HepG2 (cell line): ENCODE measurements around the gene DKKL1. TPM values are rescaled to one million over a fixed set of nuclear protein-coding genes. Genes with fewer than 3 reads are reported as not detected.
A peak's percentile ranks its signal among the peaks of the same experiment; 100 is the strongest.

Experiments
- ASH2L ChIP-seq: fragments of 300-600, 200-600 bp; sonication (generic); IDR thresholded peaks from 2 replicates; pipeline ENCODE4 v1.7.0; 2017; ENCODE audit warnings: low read depth, mild to moderate bottlenecking, moderate library complexity, mixed read lengths, low read length; ENCODE audit not compliant: insufficient read length
- CCAR2 ChIP-seq: fragments of 200-400 bp; formaldehyde crosslinking; optimal IDR thresholded peaks from 2 replicates; pipeline ENCODE3; 2018; ENCODE audit warnings: low read depth, mild to moderate bottlenecking, low read length, moderate library complexity
- HNF1B ChIP-seq: sonication (generic); formaldehyde crosslinking; IDR thresholded peaks from 2 replicates; pipeline ENCODE4 v1.5.1; 2020; ENCODE audit warnings: mild to moderate bottlenecking, moderate library complexity, missing genetic modification reagents
- HNRNPK ChIP-seq: fragments of 200-400 bp; formaldehyde crosslinking; IDR thresholded peaks from 2 replicates; pipeline ENCODE4 v1.6.1; 2018; ENCODE audit warnings: low read length, low read depth, moderate library complexity, mild to moderate bottlenecking; ENCODE audit not compliant: poor library complexity, severe bottlenecking
- MEIS2 ChIP-seq: sonication (generic); formaldehyde crosslinking; IDR thresholded peaks from 2 replicates; pipeline ENCODE4 v1.9.0; 2021; ENCODE audit warnings: mild to moderate bottlenecking, missing genetic modification reagents
- SP4 ChIP-seq: sonication (generic); formaldehyde crosslinking; IDR thresholded peaks from 2 replicates; pipeline ENCODE4 v1.8.1; 2023; ENCODE audit warnings: mild to moderate bottlenecking, missing genetic modification reagents
- TGIF2 ChIP-seq: IDR thresholded peaks from 2 replicates; pipeline ENCODE4 v1.6.1; 2016; ENCODE audit warnings: control low read depth, missing compliant biosample characterization
- THAP11 ChIP-seq: IDR thresholded peaks from 2 replicates; pipeline ENCODE4 v1.6.1; 2016; ENCODE audit warnings: missing biosample characterization, missing genetic modification reagents
- THYN1 ChIP-seq: sonication (generic); formaldehyde crosslinking; IDR thresholded peaks from 2 replicates; pipeline ENCODE4 v1.8.1; 2023; ENCODE audit warnings: low read depth, mild to moderate bottlenecking, moderate library complexity, missing genetic modification reagents, borderline replicate concordance
- ZBED4 ChIP-seq: sonication (generic); formaldehyde crosslinking; IDR thresholded peaks from 2 replicates; pipeline ENCODE4 v1.4.0; 2020; ENCODE audit warnings: missing genetic modification reagents, borderline replicate concordance
- ZBTB33 ChIP-seq: sonication (generic); formaldehyde crosslinking; IDR thresholded peaks from 2 replicates; pipeline ENCODE4 v1.4.0; 2020; ENCODE audit warnings: missing genetic modification reagents
- ZNF224 ChIP-seq: sonication (generic); formaldehyde crosslinking; IDR thresholded peaks from 2 replicates; pipeline ENCODE4 v1.5.0; 2020; ENCODE audit warnings: mild to moderate bottlenecking, missing genetic modification reagents
- ZNF574 ChIP-seq: sonication (generic); formaldehyde crosslinking; IDR thresholded peaks from 2 replicates; pipeline ENCODE4 v1.4.0; 2020; ENCODE audit warnings: missing genetic modification reagents
- ZNF746 ChIP-seq: sonication (generic); formaldehyde crosslinking; IDR thresholded peaks from 2 replicates; pipeline ENCODE4 v1.8.0; 2022; ENCODE audit warnings: mild to moderate bottlenecking, missing genetic modification reagents
- polyA plus RNA-seq, 8 experiments: library from polyadenylated mRNA; depleted of rRNA in 3 of 8; stranded (reverse) in 7 of 8; unstranded in 1 of 8; fragments of >200 nt; fragmentation: Illumina TruSeq in 4 of 8; extraction: Trizol in 4 of 8; gene quantifications; 2 replicates each; pipeline versions ENCODE4 v1.2.1 to v1.2.3, GENCODE V29; 2011 to 2016; ENCODE audit warnings: low read depth in 4 of 8, missing spikeins in 1 of 8, mixed read lengths in 1 of 8; ENCODE audit not compliant: insufficient read depth in 1 of 8
- total RNA-seq, 5 experiments: library from RNA; depleted of rRNA; stranded (reverse); fragments of >200 nt; fragmentation: Illumina TruSeq; extraction: Trizol; gene quantifications; 2 replicates each; pipeline ENCODE4 v1.2.3, GENCODE V29; 2016; ENCODE audit warnings: low read depth in 1 of 5
- TF ChIP-seq, protein P1 (sequence below): sonication (generic); formaldehyde crosslinking; IDR thresholded peaks from 2 replicates; pipeline ENCODE4 v1.5.0; 2020; ENCODE audit warnings: mild to moderate bottlenecking, missing genetic modification reagents, moderate library complexity

The DKKL1 gene
- total and polyA plus RNA-seq, 2 of the 13 experiments (the other 11 are each of a cell fraction or from before 2014, with no cell fraction given) = 0.30 to 0.31 TPM

DNA sequence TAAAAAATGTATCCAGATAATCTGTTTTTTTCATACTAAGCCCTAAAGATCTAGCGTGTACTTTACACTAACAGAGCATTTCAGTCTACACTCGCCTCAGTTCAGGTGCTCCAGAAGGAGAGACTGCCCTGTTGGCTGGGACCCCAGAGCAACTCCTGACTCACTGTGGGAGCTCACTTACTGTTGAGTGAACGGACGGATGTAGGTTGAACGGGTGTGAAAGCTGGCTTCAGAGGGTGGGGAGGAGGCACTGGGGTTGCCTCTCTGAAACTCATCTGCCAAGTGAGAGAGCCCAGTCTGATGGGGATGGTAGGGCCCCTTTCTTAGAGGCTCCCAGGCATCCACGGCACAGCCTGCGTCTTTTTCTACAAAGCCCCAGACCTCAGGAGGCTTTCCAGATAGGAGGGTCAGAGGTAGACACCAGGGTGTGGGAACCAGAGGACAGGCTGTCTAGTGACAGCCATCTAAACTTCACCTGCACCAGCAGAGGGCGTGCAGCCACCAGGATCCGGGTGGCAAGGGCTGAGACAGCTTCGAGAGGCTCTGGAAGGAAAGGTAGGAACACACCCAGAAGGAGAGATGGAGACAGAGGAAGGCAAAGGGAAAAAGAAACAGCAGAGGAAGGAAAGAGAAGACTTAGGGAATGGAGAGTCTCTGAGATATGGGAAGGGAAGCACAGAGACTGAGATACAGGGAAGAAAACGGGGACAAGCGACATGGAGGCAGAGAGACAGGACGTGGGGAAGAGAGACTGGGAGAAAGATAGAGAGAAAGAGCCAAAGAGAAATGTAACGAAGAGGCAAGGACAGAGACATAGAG lies 28.1 kb downstream of the DKKL1 start (continued):
- TF ChIP-seq ZBED4 (CRISPR knock-in tag) = no peak
- TF ChIP-seq ZNF224 = no peak
- TF ChIP-seq HNF1B (CRISPR knock-in tag) = 0 out of 2 replicates have a peak, but pooled peaks have one; percentile 31
- TF ChIP-seq ZNF746 = no peak
- TF ChIP-seq, protein P1, sequence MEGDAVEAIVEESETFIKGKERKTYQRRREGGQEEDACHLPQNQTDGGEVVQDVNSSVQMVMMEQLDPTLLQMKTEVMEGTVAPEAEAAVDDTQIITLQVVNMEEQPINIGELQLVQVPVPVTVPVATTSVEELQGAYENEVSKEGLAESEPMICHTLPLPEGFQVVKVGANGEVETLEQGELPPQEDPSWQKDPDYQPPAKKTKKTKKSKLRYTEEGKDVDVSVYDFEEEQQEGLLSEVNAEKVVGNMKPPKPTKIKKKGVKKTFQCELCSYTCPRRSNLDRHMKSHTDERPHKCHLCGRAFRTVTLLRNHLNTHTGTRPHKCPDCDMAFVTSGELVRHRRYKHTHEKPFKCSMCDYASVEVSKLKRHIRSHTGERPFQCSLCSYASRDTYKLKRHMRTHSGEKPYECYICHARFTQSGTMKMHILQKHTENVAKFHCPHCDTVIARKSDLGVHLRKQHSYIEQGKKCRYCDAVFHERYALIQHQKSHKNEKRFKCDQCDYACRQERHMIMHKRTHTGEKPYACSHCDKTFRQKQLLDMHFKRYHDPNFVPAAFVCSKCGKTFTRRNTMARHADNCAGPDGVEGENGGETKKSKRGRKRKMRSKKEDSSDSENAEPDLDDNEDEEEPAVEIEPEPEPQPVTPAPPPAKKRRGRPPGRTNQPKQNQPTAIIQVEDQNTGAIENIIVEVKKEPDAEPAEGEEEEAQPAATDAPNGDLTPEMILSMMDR = peak; percentile 96
- peak; percentile 41; the same call in 1 of the 2 replicates for TF ChIP-seq SP4 (CRISPR knock-in tag)
- TF ChIP-seq HNRNPK = no peak
- TF ChIP-seq THAP11 = peak; percentile 92
- TF ChIP-seq THYN1 (CRISPR knock-in tag) = no peak
- TF ChIP-seq TGIF2 = 0 out of 2 replicates have a peak, but pooled peaks have one; percentile 56
- TF ChIP-seq MEIS2 (CRISPR knock-in tag) = peak; percentile 64; the same call in 1 of the 2 replicates
- no peak for TF ChIP-seq ASH2L
- TF ChIP-seq ZBTB33 = 0 out of 2 replicates have a peak, but pooled peaks have one; percentile 16
- no peak for TF ChIP-seq CCAR2
- TF ChIP-seq ZNF574 = 0 out of 2 replicates have a peak, but pooled peaks have one; percentile 38
